Pancreas (tissue), 10 donors: Measurements from ENCODE around the gene MAML1. TPM values are rescaled to one million over a fixed set of nuclear protein-coding genes. Genes with fewer than 3 reads are reported as not detected.

Experiments used
- ATAC-seq, 4 donors: fragments of 200-7000 bp; cut with Tn5 transposase; one replicate each; pipeline versions ENCODE4 v1.8.0 to v1.9.1; 2020; ENCODE audit warnings: mild to moderate bottlenecking in 4 of 4, moderate library complexity in 4 of 4
- DNase-seq, 6 donors: peaks; one replicate each; pipeline ENCODE4 v3.0.0-alpha.2; 2020
- FAIRE-seq: peaks from 2 replicates; lab custom pipeline; 2012; peaks lifted over from hg19 to GRCh38; lab: Jason Lieb, UNC
- H3K27ac ChIP-seq, 4 donors: fragments of 200-600 bp; sonication (generic); 1 replicate in 3 of 4; 2 replicates in 1 of 4; pipeline versions ENCODE4 v1.5.0 to v1.8.0; 2020
- H3K27me3 ChIP-seq, 4 donors: fragments of 200-600 bp; one replicate each; pipeline ENCODE4 v1.8.0; 2021
- H3K36me3 ChIP-seq, 3 donors: fragments of 200-600 bp; sonication (generic) in 1 of 3; one replicate each; pipeline versions ENCODE4 v1.5.0 to v1.8.0; 2020 to 2021
- H3K4me1 ChIP-seq, 3 donors: fragments of 200-600 bp; one replicate each; pipeline ENCODE4 v1.8.0; 2021
- H3K4me3 ChIP-seq, 4 donors: fragments of 200-600 bp; sonication (generic) in 2 of 4; one replicate each; pipeline versions ENCODE4 v1.5.0 to v1.8.0; 2020 to 2021
- H3K9me3 ChIP-seq, 4 donors: fragments of 200-600 bp; one replicate each; pipeline ENCODE4 v1.8.0; 2021
- CTCF ChIP-seq, 4 donors: fragments of 200-600 bp; sonication (generic) in 3 of 4; IDR thresholded peaks; one replicate each; pipeline versions ENCODE4 v1.5.0 to v1.8.0; 2021; ENCODE audit warnings: antibody characterized with exemption in 4 of 4
- WGBS, 2 donors: extraction: QIAGEN DNeasy Blood & Tissue Kit; methylation state at CpG; one replicate each; pipeline ENCODE4 v1.1.7; 2013; 5-methylcytosine and 5-hydroxymethylcytosine counted together
- intact Hi-C, 3 donors: fragments of 100-400 bp; cut with DNase I; formaldehyde crosslinking; loops; one replicate each; pipeline versions ENCODE4 v1.11.1 to v1.14.2; 2022
- polyA plus RNA-seq, 2 donors: library from polyadenylated mRNA; stranded (reverse); fragments of 200-250 nt; gene quantifications; one replicate each; pipeline ENCODE4 v1.2.3, GENCODE V29; 2013
- total RNA-seq, 6 donors: library from RNA; stranded (reverse); fragmentation: NEBNext Ultra II Directional in 4 of 6; extraction: Animal tissue kit (Norgen Biotek cat#: 25700) in 4 of 6; gene quantifications; one replicate each; pipeline versions ENCODE4 v1.2.1 to v1.2.4, GENCODE V29; 2021 to 2023
- donor health status: healthy with polysubstance abuse.
- donor health status: DM: no; HTN: no; CAD: no; lungs with moderate emphysema.
- donor health status: DM: no; HTN: no; CAD: no.
- donor health status: control.
- donor health status: control.
- donor health status: Bipolar disorder and iron deficiency.
- donor health status: DM: yes; HTN: yes; CAD: no.
- donor health status: DM: no; HTN: no; CAD: no.
- donor health status: DM: no; HTN: no; CAD: no.
- donor health status: DM: yes; HTN: yes; CAD: no.

The MAML1 gene
- total and polyA plus RNA-seq, 8 donors: 7.1 to 18.0 (median 11.2) TPM

DNA sequence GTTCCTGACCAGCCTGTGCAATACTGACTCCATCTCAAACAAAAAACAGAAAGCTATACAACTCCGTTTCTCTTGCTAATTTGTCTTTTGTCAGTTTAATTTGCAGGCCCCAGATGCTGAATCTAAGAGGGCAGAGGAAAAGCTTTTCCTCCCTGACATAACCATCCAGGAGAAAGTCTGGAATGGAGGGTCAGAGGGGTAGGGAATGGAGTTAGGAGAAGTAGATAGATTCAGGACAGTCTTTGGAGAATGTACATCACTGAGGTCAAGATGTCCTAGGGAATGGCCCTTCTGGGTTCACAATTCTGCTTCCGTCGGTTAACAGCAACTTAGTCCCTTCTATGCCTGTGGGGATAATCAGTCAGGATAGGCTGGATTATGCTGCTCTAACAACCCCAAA lies 81.5 kb downstream of the MAML1 start:
- 79 to 81% methylated on average over 3 of the region's 3 CpGs for WGBS, 2 donors
- intact Hi-C loops: no loop called here
- no peaks in the 10 kb centered on the region for H3K36me3 ChIP-seq
- no peak for TF ChIP-seq CTCF (IDR thresholded peaks at IDR 0.05)
- H3K27ac ChIP-seq: no peak overlapping the region
- FAIRE-seq: no peak
- H3K4me3 ChIP-seq: no peak overlapping the region
- ATAC-seq: no peak
- no peak for DNase-seq
- no peaks in the 10 kb centered on the region for H3K27me3 ChIP-seq
- H3K9me3 ChIP-seq: no peaks in the 10 kb centered on the region
- peaks cover 7 to 14% (median 13%) of the 10 kb centered on the region in 3 donors for H3K4me1 ChIP-seq

GRCh38 chr5:179815491-179816249 lies 83.0 kb downstream of the MAML1 start:
- 95 to 98% methylated on average over 21 of the region's 21 CpGs for WGBS, 2 donors
- no peak for TF ChIP-seq CTCF (IDR thresholded peaks at IDR 0.05)
- DNase-seq: peak in 2 of 6 donors; percentile 14 to 53
- no peak for FAIRE-seq
- no peaks in the 10 kb centered on the region for H3K36me3 ChIP-seq
- intact Hi-C loops: no loop called here
- no peak overlapping the region for H3K27ac ChIP-seq
- H3K4me1 ChIP-seq: peaks cover 17 to 24% (median 23%) of the 10 kb centered on the region in 3 donors
- H3K4me3 ChIP-seq: no peak overlapping the region
- no peaks in the 10 kb centered on the region for H3K27me3 ChIP-seq
- no peaks in the 10 kb centered on the region for H3K9me3 ChIP-seq
- no peak for ATAC-seq

GRCh38 chr5:179816401-179816795 lies 83.8 kb downstream of the MAML1 start:
- FAIRE-seq (no peak), DNase-seq (peak in 3 of 6 donors; percentile 27 to 76 (median 52)), ATAC-seq (no peak)
- TF ChIP-seq CTCF (IDR thresholded peaks at IDR 0.05): no peak
- Histone ChIP-seq H3K9me3 (no peaks in the 10 kb centered on the region), H3K27me3 (no peaks in the 10 kb centered on the region), H3K4me3 (peak overlapping the region; percentile 21 to 50 (median 42)), H3K36me3 (no peaks in the 10 kb centered on the region), H3K4me1 (peaks cover 17 to 24% (median 23%) of the 10 kb centered on the region in 3 donors), H3K27ac (no peak overlapping the region)
- intact Hi-C loops: no loop called here
- 62 to 66% methylated on average over 23 of the region's 23 CpGs for WGBS, 2 donors

DNA sequence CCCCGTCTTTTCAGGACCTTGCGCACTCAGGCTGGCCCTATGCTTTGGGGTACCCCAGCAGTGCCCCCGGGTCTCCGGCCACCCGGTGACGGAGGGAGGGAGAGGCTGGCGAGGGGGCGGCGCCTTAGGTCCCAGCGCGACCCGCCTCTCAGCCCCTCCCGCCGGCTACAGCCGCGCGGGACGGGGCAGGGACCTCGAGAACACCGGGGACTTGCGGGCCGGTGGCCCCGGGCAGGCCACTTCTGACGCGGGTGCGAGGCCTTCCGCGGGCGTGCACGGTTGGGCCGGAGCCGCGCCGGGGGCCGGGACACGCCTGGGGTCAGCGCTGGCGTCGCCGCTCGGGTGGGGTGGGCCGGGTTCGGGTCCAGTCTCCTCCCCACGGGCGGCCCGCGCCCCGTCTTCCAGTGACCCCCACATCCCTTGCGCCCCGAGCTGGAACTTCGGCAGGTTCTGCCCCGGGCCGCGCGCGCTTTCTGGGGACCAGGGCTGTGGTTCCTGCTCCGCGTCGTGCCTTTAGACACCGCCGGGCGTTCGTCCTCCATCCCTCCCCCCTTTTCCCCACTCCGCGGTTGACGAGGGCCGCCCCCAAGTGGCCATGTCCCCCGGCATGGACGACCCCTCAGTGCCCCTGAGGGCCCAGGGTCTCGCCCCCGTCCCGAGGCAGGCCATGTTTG lies 84.3 kb downstream of the MAML1 start:
- H3K36me3 ChIP-seq: no peaks in the 10 kb centered on the region
- ATAC-seq: no peak
- H3K4me3 ChIP-seq: peak overlapping the region; percentile 21 to 50 (median 42)
- peak in 3 of 6 donors; percentile 40 to 84 (median 61) for DNase-seq
- H3K27ac ChIP-seq: peak overlapping the region in 2 of 4 donors; percentile 98 to 100
- H3K4me1 ChIP-seq: peaks cover 19 to 24% (median 23%) of the 10 kb centered on the region in 3 donors
- H3K27me3 ChIP-seq: no peaks in the 10 kb centered on the region
- TF ChIP-seq CTCF (IDR thresholded peaks at IDR 0.05): no peak
- FAIRE-seq: no peak
- no peaks in the 10 kb centered on the region for H3K9me3 ChIP-seq
- intact Hi-C loops: no loop called here
- WGBS, 2 donors: 1 to 2% methylated on average over 65 to 72 of the region's 72 CpGs
